ENCODE measurements around the gene ONECUT2.
A peak's percentile ranks its signal among the peaks of the same experiment; 100 is the strongest.

GRCh38 chr18:57446322-57446721 is 11.1 kb downstream of the ONECUT2 start:
- TF ChIP-seq CTCF (IDR thresholded peaks at IDR 0.05) (peak in 4 of 6 experiments; percentile 23 to 47 (median 30)), POLR2A (IDR thresholded peaks at IDR 0.05) (no peak)

Measured in esophagus squamous epithelium (tissue), 4 donors.